Left ventricle myocardium inferior (tissue), 1 donor: ENCODE results near the gene HYOU1. TPM values are rescaled to one million over a fixed set of nuclear protein-coding genes. Genes with fewer than 3 reads are reported as not detected.
"Not testable (repeated sequence)": the region's sequence is repeated elsewhere in the genome, so short reads cannot be mapped to it uniquely, and the experiment has no call there.

Experiments used
- DNase-seq: peaks from one replicate; pipeline ENCODE4 v3.0.0-alpha.2; 2020
- H3K27ac ChIP-seq: fragments of 200-600 bp; replicated peaks from 2 replicates; pipeline ENCODE4 v1.8.0; 2021
- H3K27me3 ChIP-seq: fragments of 200-600 bp; 2 replicates; pipeline ENCODE4 v1.8.0; 2021; ENCODE audit warnings: low read depth
- H3K36me3 ChIP-seq: fragments of 200-600 bp; 2 replicates; pipeline ENCODE4 v1.8.0; 2021
- H3K4me1 ChIP-seq: fragments of 200-600 bp; 2 replicates; pipeline ENCODE4 v1.8.0; 2021
- H3K4me3 ChIP-seq: fragments of 200-600 bp; 2 replicates; pipeline ENCODE4 v1.8.0; 2021; ENCODE audit warnings: mild to moderate bottlenecking, moderate library complexity
- H3K9me3 ChIP-seq: fragments of 200-600 bp; replicated peaks from 2 replicates; pipeline ENCODE4 v1.8.0; 2021
- CTCF ChIP-seq: fragments of 200-600 bp; IDR thresholded peaks from 2 replicates; pipeline ENCODE4 v1.8.0; 2021; ENCODE audit warnings: antibody characterized with exemption, mild to moderate bottlenecking, borderline replicate concordance
- intact Hi-C: fragments of 100-400 bp; cut with micrococcal nuclease; formaldehyde crosslinking; loops from one replicate; pipeline ENCODE4 v1.11.0; 2022
- long read RNA-seq: library from polyadenylated mRNA; unstranded; transcript quantifications from one replicate; pipeline ENCODE4 v2.0.0, GENCODE V29; 2021
- total RNA-seq: library from RNA; stranded (reverse); fragmentation: NEBNext Ultra II Directional; extraction: Animal tissue kit (Norgen Biotek cat#: 25700); gene quantifications from one replicate; pipeline ENCODE4 v1.2.1, GENCODE V29; 2021
- donor health status: DM: no; HTN: yes; CAD: no; lungs with severe emphysema.

Gene HYOU1, protein sequence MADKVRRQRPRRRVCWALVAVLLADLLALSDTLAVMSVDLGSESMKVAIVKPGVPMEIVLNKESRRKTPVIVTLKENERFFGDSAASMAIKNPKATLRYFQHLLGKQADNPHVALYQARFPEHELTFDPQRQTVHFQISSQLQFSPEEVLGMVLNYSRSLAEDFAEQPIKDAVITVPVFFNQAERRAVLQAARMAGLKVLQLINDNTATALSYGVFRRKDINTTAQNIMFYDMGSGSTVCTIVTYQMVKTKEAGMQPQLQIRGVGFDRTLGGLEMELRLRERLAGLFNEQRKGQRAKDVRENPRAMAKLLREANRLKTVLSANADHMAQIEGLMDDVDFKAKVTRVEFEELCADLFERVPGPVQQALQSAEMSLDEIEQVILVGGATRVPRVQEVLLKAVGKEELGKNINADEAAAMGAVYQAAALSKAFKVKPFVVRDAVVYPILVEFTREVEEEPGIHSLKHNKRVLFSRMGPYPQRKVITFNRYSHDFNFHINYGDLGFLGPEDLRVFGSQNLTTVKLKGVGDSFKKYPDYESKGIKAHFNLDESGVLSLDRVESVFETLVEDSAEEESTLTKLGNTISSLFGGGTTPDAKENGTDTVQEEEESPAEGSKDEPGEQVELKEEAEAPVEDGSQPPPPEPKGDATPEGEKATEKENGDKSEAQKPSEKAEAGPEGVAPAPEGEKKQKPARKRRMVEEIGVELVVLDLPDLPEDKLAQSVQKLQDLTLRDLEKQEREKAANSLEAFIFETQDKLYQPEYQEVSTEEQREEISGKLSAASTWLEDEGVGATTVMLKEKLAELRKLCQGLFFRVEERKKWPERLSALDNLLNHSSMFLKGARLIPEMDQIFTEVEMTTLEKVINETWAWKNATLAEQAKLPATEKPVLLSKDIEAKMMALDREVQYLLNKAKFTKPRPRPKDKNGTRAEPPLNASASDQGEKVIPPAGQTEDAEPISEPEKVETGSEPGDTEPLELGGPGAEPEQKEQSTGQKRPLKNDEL
- 71.8 TPM for total RNA-seq
- long read RNA-seq, full-length matches to known transcripts = 26 of 91 reads
- long read RNA-seq, partial matches to known transcripts = 22 of 91 reads
- long read RNA-seq, other reads (novel, unspliced or antisense) = 43 of 91 reads

DNA sequence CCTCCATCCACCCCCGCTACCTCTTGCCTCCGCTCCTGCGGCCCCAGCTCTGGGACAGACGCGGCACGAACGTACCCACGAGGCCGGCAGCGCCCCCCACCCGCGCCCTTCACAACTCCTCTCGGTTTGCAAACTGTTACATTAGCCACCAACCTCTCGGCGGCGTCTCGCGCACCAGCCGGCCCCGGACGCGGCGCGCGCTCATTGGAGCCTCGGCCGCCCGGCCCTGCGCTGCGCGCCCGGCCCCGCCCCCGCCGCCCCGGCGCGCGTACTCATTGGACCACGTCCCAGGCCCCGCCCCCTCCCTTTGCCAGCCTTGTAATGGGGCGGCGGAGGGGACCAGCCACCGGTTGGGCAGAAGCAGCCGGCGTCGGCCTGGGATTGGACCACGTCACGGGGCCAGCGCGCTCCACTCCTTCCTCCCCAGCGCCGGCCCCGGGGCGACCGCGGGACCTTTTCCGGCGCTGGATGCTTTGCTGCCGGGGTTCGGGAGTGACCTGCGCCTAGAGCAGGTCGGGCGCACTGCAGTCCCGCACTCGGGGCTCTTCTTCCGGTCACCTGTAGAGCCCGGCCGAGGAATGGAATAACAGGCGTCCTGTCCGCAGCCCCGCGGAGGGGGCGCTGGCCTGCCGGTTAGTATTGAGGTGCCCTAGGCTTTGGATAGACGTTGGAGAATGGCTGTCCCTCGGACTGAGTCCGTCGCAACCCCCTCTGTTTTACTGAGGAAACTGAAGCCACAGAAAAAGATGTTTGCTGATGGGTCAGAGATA, at the start of gene HYOU1:
Gene HYOU1 (minus strand): TSS at position 206 of the 770 bp plus-strand sequence. CDS start 1,045 bp downstream, outside the sequence.
- Histone ChIP-seq H3K4me1 (peaks cover 42% of the 10 kb centered on the region), H3K27me3 (no peaks in the 10 kb centered on the region), H3K9me3 (no peaks in the 10 kb centered on the region), H3K4me3 (peak within 1 kb of the TSS; percentile 99), H3K36me3 (peaks cover 33% of the 10 kb centered on the region), H3K27ac (peak within 1 kb of the TSS; percentile 85)
- intact Hi-C loops = no loop called here
- TF ChIP-seq CTCF = no peak
- peak; percentile 99 for DNase-seq

DNA sequence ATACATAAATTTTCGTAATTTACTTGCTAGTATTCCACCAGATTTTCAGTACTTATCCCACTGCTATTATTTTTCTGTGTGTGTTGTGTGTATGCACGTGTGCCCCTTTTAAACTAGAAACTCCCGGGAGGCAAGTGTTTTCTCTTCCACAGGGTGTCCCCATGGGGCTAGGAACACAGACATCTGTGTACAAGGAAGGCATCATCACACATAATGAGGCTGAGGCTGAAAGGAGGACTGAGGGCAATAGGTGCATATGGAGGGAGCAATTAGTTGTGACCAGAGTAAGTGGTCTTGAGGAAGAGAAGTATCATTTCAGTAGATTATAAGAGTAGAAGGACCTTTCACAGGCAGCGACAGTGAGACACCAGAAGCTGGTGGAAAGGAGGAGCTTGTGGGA, 46.8 kb upstream of the HYOU1 start:
- no peak for TF ChIP-seq CTCF
- H3K36me3 ChIP-seq = peaks cover 2% of the 10 kb centered on the region
- intact Hi-C loops = no loop called here
- no peak for DNase-seq
- no peaks in the 10 kb centered on the region for H3K9me3 ChIP-seq
- H3K27ac ChIP-seq = peak overlapping the region; percentile 97
- H3K4me1 ChIP-seq = peaks cover 59% of the 10 kb centered on the region
- no peaks in the 10 kb centered on the region for H3K27me3 ChIP-seq
- no peak overlapping the region for H3K4me3 ChIP-seq

GRCh38 chr11:119103161-119103664, 46.2 kb upstream of the HYOU1 start:
- H3K36me3 ChIP-seq, DNase-seq, intact Hi-C loops, H3K9me3 ChIP-seq, H3K27me3 ChIP-seq: not testable (repeated sequence)
- H3K4me1 ChIP-seq = peaks cover 53% of the 10 kb centered on the region
- H3K27ac ChIP-seq = peak overlapping the region; percentile 97
- peak overlapping the region; percentile 93 for H3K4me3 ChIP-seq

DNA sequence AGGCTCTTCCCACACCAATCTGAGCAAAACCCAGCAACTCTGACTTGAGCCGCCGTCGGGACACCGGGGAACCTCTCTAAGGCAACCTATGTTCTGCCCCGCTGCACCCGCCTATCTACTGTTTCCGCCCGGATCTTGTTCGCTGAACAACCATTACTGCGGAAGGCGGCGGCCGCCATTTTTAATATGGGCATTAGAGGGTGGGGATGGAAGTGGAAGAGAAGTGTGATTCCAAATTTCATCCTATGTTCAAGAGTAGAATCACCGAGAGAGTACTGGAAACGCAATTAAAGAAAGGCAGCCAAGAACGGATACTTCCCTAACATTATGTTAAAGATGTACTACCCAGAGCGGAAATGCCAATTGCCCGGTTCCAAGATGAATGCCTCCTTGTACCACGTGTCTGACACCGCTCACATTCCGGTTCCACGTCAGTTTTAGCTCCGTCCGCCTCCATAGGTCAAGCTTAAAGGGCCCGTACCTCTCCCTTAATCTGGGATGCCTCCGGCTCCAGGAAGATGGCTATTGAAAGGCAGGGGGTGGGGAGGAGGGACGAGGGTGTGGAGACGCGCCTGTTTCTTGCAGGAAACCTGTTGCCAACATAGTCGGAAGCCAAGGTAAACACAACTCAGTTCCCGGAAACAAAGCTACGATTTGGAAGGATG, 44.9 kb upstream of the HYOU1 start, which contains the start of gene DPAGT1:
Gene DPAGT1 (minus strand): TSS at position 95 of the 665 bp plus-strand sequence. CDS start 198 bp downstream, outside the sequence.
- Histone ChIP-seq H3K4me1 (peaks cover 42% of the 10 kb centered on the region), H3K27ac (peak within 1 kb of the TSS; percentile 97), H3K4me3 (peak within 1 kb of the TSS; percentile 93), H3K27me3 (no peaks in the 10 kb centered on the region), H3K9me3 (no peaks in the 10 kb centered on the region), H3K36me3 (peaks cover 21% of the 10 kb centered on the region)
- intact Hi-C loops = no loop called here
- no peak for TF ChIP-seq CTCF
- peak; percentile 86 for DNase-seq

GRCh38 chr11:119100994-119101758, 44.2 kb upstream of the HYOU1 start:
- Histone ChIP-seq H3K27me3 (no peaks in the 10 kb centered on the region), H3K4me1 (peaks cover 35% of the 10 kb centered on the region), H3K9me3 (no peaks in the 10 kb centered on the region), H3K4me3 (peak overlapping the region; percentile 93), H3K36me3 (peaks cover 24% of the 10 kb centered on the region), H3K27ac (peak overlapping the region; percentile 97)
- peak; percentile 22 for TF ChIP-seq CTCF
- DNase-seq = no peak
- intact Hi-C loops = no loop called here
